ENCODE results near the gene GPSM1.

DNA sequence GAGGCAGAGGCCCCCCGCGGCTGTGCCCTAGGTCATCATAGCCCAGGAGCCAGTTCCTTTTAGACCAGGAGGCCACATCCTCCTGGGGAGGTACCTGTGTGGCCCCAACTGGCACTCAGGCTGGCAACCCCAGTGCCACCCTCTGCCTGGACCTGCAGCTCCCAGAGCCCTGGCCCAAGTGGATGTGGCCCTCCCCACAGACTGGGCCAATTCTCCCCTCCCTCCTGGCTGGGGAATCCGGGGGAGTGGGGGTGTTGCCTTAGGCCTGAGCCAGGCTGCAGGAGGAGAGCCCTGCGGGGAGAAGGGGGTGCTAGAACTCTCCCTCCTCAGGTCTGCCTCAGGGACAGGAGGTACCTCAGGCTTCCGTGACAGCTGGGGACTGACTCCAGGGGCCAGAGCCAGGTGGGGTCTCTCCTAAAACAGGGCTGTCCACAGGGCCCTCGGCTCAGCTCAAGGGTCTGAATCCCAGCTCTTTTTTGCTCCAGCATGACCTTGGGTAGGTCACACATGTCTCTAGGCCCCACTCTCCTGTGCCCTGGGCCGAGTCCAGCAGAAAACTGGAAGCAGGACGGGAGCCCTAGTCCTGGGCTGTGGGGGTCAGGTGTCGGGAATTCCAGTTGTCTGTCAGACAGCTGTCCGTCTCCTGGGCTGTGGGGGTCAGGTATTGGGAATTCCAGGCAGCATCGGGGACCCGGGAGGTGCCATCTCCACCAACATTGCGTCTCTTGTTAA is 26.6 kb downstream of the GPSM1 start:
- no peak for TF ChIP-seq CTCF (IDR thresholded peaks at IDR 0.05; ENCODE audit: insufficient read depth, low read depth, low read length)
- TF ChIP-seq EZH2 (IDR thresholded peaks at IDR 0.05; ENCODE audit: insufficient read depth, low read length), result no peak
